ENCODE data around the gene CEACAM7. TPM values are rescaled to one million over a fixed set of nuclear protein-coding genes. Genes with fewer than 3 reads are reported as not detected.

Gene CEACAM7
- total RNA-seq, 4 donors from 2014 or later, result 10.5 to 103 (median 76.7) TPM

GRCh38 chr19:41689993-41690800, 2.1 kb upstream of the CEACAM7 start:
- Histone ChIP-seq H3K4me1 (no peaks in the 10 kb centered on the region), H3K9me3 (peaks cover 0 to 8% (median 5%) of the 10 kb centered on the region in 3 donors), H3K4me3 (no peak overlapping the region), H3K27ac (no peak overlapping the region), H3K36me3 (no peaks in the 10 kb centered on the region), H3K27me3 (peaks cover 0 to 81% (median 0%) of the 10 kb centered on the region in 4 donors)
- no peak for DNase-seq
- intact Hi-C loops (cut with DNase I), result no loop called here
- TF ChIP-seq CTCF (IDR thresholded peaks at IDR 0.05) (peak in 1 of 6 experiments; percentile 19), POLR2A (IDR thresholded peaks at IDR 0.05) (no peak)
- WGBS, 2 donors, result 43% methylated on average over 2 of the region's 4 CpGs; no CpG with 5 or more reads in 1 of the 2 donors

- H3K27ac ChIP-seq, result no peak overlapping the region
These were observed 617 bp upstream of the CEACAM7 start for GRCh38 chr19:41688687-41689086.

GRCh38 chr19:41687419-41687818, 651 bp downstream of the CEACAM7 start:
- Histone ChIP-seq H3K27ac (no peak overlapping the region), H3K36me3 (no peaks in the 10 kb centered on the region), H3K27me3 (peaks cover 0 to 87% (median 0%) of the 10 kb centered on the region in 4 donors), H3K4me1 (no peaks in the 10 kb centered on the region), H3K4me3 (peak overlapping the region in 1 of 4 donors; percentile 2), H3K9me3 (peaks cover 0 to 8% (median 0%) of the 10 kb centered on the region in 3 donors)
- intact Hi-C loops (cut with DNase I), result no loop called here
- no peak for DNase-seq
- TF ChIP-seq POLR2A (IDR thresholded peaks at IDR 0.05), result no peak
- no peak for TF ChIP-seq CTCF (IDR thresholded peaks at IDR 0.05)
- 72 to 85% methylated on average over 2 to 3 of the region's 3 CpGs for WGBS, 2 donors

More at GRCh38 chr19:41688687-41689086, 617 bp upstream of the CEACAM7 start:
- H3K4me1 ChIP-seq, result no peaks in the 10 kb centered on the region
- TF ChIP-seq POLR2A (IDR thresholded peaks at IDR 0.05), result no peak
- intact Hi-C loops (cut with DNase I), result no loop called here
- no peak overlapping the region for H3K4me3 ChIP-seq
- no peak for DNase-seq
- peaks cover 0 to 8% (median under 1%) of the 10 kb centered on the region in 3 donors for H3K9me3 ChIP-seq
- peaks cover 0 to 80% (median 0%) of the 10 kb centered on the region in 4 donors for H3K27me3 ChIP-seq
- 53 to 68% methylated on average over 3 of the region's 4 CpGs for WGBS, 2 donors
- H3K36me3 ChIP-seq, result no peaks in the 10 kb centered on the region

- intact Hi-C loops (cut with DNase I), result no loop called here
- no peak overlapping the region for H3K27ac ChIP-seq
These were observed 5.6 kb downstream of the CEACAM7 start for GRCh38 chr19:41682437-41682836.

GRCh38 chr19:41671486-41671885, 16.6 kb downstream of the CEACAM7 start:
- WGBS, 2 donors, result 62 to 81% methylated on average over 5 of the region's 5 CpGs
- Histone ChIP-seq H3K4me3 (no peak overlapping the region), H3K27ac (no peak overlapping the region), H3K4me1 (no peaks in the 10 kb centered on the region), H3K27me3 (peaks cover 0 to 72% (median 0%) of the 10 kb centered on the region in 4 donors), H3K9me3 (peaks cover 0 to 8% (median 3%) of the 10 kb centered on the region in 3 donors), H3K36me3 (no peaks in the 10 kb centered on the region)
- TF ChIP-seq POLR2A (IDR thresholded peaks at IDR 0.05) (no peak), CTCF (IDR thresholded peaks at IDR 0.05) (no peak)
- no peak for DNase-seq
- intact Hi-C loops (cut with DNase I), result no loop called here

More at GRCh38 chr19:41682437-41682836, 5.6 kb downstream of the CEACAM7 start:
- no peaks in the 10 kb centered on the region for H3K4me1 ChIP-seq
- H3K4me3 ChIP-seq, result no peak overlapping the region
- TF ChIP-seq CTCF (IDR thresholded peaks at IDR 0.05) (no peak), POLR2A (IDR thresholded peaks at IDR 0.05) (no peak)
- no peaks in the 10 kb centered on the region for H3K9me3 ChIP-seq
- no peaks in the 10 kb centered on the region for H3K36me3 ChIP-seq
- H3K27me3 ChIP-seq, result peaks cover 0 to 77% (median 0%) of the 10 kb centered on the region in 4 donors
- no peak for DNase-seq
- 29 to 46% methylated on average over 2 to 4 of the region's 6 CpGs for WGBS, 2 donors

Data from esophagus squamous epithelium (tissue), 5 donors.